HFF-Myc (cell line): ENCODE data around the gene ALK.
A peak's percentile ranks its signal among the peaks of the same experiment; 100 is the strongest.

Experiments
- DNase-seq: peaks from one replicate; pipeline ENCODE4 v3.0.0-alpha.2; 2011; ENCODE audit warnings: low read depth; ENCODE audit errors: extremely low read depth
- H3K4me3 ChIP-seq: replicated peaks from 2 replicates; pipeline ENCODE4 v1.5.1; 2011; ENCODE audit warnings: low read depth, mild to moderate bottlenecking, control low read depth, low read length
- TF ChIP-seq, protein P1 (sequence below): IDR thresholded peaks from 2 replicates; pipeline ENCODE4 v1.5.1; 2012; ENCODE audit warnings: mild to moderate bottlenecking, low read depth, low read length, control low read depth; ENCODE audit errors: missing control alignments

The ALK gene

DNA sequence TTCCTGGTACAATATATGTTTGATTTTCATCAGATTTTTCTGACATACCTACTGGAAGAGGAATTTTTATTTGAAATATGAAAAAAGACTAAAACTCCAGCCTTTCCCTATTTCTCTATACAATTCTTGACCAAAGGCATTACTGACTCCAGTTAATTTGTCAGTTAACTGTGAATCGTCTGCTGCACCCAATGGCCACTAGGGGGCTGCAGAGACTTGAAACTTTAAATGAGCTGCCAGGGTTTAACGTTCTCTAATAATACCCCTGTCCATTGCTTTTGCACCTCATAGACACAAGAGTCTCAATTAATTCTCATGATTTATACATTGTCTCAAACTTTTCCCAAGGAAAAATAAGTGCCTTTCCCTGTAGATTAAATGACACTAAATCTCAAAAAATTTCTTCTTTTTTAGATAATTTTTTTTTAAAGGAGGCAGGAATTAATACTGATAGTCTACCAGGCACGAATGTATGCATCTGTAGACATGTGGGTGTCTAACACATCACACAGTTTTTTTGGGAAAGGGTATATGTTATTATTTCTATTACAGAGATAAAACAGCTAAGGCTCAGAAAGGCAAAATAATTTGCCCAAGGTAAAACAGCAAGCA is 1.8 kb upstream of the ALK start:
- H3K4me3 ChIP-seq: no peak overlapping the region
- peak; percentile 17 for DNase-seq
- TF ChIP-seq, protein P1, sequence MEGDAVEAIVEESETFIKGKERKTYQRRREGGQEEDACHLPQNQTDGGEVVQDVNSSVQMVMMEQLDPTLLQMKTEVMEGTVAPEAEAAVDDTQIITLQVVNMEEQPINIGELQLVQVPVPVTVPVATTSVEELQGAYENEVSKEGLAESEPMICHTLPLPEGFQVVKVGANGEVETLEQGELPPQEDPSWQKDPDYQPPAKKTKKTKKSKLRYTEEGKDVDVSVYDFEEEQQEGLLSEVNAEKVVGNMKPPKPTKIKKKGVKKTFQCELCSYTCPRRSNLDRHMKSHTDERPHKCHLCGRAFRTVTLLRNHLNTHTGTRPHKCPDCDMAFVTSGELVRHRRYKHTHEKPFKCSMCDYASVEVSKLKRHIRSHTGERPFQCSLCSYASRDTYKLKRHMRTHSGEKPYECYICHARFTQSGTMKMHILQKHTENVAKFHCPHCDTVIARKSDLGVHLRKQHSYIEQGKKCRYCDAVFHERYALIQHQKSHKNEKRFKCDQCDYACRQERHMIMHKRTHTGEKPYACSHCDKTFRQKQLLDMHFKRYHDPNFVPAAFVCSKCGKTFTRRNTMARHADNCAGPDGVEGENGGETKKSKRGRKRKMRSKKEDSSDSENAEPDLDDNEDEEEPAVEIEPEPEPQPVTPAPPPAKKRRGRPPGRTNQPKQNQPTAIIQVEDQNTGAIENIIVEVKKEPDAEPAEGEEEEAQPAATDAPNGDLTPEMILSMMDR: peak; percentile 91

DNA sequence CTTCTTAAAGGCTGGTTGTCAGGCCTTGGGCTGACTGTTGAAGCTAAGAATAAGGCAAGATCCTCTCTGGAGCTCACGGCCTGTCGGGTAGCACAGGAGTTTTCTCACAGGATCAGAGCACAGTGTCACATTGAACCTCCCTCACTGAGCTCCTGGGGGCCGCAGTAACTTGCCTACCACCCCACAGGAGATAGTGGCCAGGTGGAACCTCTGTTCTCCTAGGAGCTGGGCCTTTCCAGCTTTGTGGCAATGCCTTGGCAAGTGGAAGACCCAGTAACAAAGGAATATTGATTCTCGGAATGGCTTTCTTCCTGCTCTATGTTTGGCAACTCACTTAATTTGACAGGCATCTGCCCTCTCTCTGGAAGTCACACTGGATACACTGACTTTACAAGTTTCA is 1.2 kb upstream of the ALK start:
- DNase-seq: no peak
- no peak overlapping the region for H3K4me3 ChIP-seq
- TF ChIP-seq, protein P1: no peak

DNA sequence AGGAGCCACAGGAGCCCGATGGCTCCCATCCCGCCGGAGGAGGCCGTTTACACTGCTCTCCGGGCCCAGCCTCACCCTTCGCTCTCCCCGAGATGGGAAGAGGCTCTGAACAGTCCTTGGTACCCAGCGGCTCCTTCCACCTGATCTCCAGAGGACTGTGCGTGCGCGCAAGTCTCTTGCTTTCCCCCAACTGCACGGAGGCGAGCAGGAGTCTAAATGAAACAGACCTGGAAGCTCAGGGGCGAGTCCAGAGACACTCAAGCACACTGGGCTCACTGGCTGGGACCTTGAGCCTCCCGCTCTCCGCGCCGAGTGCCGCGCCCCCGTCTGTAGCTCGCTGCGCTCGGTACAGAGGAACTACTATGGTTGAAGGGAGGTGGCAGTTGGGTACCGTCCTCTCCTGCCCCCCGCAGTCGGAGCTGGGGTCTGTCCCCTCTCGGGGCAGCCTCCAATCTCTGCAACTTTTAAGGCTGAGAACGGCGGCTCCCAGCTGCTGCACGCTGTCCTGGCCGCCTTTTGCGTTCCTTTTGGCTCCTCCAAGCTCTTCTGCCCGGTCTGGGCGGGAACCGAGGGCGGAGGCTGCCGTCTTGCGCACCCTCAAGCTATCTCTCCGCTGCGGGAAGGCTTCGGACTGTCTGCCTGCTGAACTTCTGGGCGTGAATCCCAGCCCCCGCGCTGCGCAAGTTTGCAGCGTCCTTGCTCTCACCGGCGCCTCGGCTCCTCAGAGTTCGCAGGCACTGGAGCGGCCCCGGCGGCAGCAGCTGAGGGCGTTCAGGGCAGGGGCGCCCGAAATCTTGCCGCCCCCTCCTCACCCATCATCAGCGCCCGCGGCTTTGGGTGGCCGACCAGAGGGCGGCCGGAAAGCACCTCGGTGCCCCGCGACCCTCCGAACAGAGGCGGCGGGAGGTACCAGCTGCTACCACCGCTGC is 491 bp downstream of the ALK start:
- no peak overlapping the region for H3K4me3 ChIP-seq
- TF ChIP-seq, protein P1: no peak
- DNase-seq: no peak

GRCh38 chr2:29920130-29920577 is 1.2 kb downstream of the ALK start:
- H3K4me3 ChIP-seq: no peak overlapping the region
- no peak for DNase-seq
- TF ChIP-seq, protein P1: no peak

DNA sequence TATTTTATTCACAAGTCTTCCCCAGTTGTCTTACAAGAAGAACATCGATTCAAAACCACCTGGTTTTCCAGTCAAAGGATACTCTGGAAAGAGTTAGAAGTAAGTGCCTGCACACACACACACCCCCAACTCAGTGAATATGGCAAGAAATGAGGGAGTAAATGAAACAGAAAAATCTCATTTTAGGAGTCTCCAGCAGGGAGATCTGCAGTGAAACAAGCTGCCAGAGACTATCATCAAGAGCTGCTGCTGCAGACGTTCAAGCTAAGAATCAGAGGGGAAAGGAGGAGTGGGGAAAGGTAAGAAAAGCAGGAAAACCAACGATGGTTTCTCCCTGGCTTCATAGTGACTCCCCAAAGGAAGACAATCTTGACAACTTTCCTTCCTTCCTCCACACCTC is 2.4 kb downstream of the ALK start:
- no peak overlapping the region for H3K4me3 ChIP-seq
- TF ChIP-seq, protein P1: no peak
- DNase-seq: no peak

DNA sequence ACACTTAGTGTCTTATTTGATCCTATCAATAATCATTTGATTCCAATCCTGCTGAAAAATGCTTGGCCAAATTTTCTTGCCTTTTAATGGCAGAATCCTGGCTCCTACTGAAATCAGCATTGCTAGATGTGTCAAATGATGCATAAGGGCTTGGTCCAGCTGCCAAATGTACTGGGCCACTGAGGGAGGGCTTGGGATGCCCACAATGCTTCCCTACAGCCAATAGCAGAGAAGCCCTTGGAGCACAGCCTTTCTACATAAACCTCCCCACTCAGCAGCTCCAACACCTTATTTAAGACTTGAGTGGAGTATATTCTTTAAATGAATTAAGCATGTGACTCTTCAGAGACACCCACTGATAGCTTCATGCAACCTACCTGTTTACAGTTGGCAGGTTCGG is 3.6 kb downstream of the ALK start:
- DNase-seq: no peak
- no peak overlapping the region for H3K4me3 ChIP-seq
- TF ChIP-seq, protein P1: no peak
